ENCODE results near the gene CDKAL1.
"Not testable (repeated sequence)": the region's sequence is repeated elsewhere in the genome, so short reads cannot be mapped to it uniquely, and the experiment has no call there.

The CDKAL1 gene

DNA sequence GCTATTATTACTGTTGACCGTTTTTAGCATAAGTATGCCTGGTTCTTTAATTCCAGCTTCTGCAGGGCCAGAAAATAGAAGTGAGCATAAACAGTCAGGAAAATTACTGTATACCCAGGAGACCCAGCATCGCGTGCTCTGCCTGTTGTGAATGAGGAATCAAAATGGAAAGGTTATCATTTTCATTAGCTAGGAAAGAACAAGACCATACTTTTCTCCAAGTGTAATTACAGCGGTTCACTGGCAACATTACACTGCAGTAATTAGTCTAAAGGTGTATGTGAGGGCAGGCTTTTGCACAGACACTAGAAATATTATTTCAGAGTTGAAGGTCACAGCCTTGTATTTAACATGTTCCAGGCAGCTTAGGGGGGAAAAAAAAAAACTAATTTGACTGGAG, 655.5 kb downstream of the CDKAL1 start (continued):
- TF ChIP-seq, protein P1, sequence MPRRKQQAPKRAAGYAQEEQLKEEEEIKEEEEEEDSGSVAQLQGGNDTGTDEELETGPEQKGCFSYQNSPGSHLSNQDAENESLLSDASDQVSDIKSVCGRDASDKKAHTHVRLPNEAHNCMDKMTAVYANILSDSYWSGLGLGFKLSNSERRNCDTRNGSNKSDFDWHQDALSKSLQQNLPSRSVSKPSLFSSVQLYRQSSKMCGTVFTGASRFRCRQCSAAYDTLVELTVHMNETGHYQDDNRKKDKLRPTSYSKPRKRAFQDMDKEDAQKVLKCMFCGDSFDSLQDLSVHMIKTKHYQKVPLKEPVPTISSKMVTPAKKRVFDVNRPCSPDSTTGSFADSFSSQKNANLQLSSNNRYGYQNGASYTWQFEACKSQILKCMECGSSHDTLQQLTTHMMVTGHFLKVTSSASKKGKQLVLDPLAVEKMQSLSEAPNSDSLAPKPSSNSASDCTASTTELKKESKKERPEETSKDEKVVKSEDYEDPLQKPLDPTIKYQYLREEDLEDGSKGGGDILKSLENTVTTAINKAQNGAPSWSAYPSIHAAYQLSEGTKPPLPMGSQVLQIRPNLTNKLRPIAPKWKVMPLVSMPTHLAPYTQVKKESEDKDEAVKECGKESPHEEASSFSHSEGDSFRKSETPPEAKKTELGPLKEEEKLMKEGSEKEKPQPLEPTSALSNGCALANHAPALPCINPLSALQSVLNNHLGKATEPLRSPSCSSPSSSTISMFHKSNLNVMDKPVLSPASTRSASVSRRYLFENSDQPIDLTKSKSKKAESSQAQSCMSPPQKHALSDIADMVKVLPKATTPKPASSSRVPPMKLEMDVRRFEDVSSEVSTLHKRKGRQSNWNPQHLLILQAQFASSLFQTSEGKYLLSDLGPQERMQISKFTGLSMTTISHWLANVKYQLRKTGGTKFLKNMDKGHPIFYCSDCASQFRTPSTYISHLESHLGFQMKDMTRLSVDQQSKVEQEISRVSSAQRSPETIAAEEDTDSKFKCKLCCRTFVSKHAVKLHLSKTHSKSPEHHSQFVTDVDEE (CRISPR knock-in tag; IDR thresholded peaks at IDR 0.05): no peak
- no peak for TF ChIP-seq CSDC2 (CRISPR knock-in tag; IDR thresholded peaks at IDR 0.05)
- TF ChIP-seq TOX (CRISPR knock-in tag; IDR thresholded peaks at IDR 0.05; ENCODE audit: borderline replicate concordance): no peak
- TF ChIP-seq ISL1 (CRISPR knock-in tag; IDR thresholded peaks at IDR 0.05): no peak
- no peak for TF ChIP-seq TCF4 (CRISPR knock-in tag; IDR thresholded peaks at IDR 0.05; ENCODE audit: borderline replicate concordance)
- no peak for TF ChIP-seq SNAI2 (CRISPR knock-in tag; IDR thresholded peaks at IDR 0.05)
- TF ChIP-seq, protein P2, sequence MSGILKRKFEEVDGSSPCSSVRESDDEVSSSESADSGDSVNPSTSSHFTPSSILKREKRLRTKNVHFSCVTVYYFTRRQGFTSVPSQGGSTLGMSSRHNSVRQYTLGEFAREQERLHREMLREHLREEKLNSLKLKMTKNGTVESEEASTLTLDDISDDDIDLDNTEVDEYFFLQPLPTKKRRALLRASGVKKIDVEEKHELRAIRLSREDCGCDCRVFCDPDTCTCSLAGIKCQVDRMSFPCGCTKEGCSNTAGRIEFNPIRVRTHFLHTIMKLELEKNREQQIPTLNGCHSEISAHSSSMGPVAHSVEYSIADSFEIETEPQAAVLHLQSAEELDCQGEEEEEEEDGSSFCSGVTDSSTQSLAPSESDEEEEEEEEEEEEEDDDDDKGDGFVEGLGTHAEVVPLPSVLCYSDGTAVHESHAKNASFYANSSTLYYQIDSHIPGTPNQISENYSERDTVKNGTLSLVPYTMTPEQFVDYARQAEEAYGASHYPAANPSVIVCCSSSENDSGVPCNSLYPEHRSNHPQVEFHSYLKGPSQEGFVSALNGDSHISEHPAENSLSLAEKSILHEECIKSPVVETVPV (CRISPR knock-in tag; IDR thresholded peaks at IDR 0.05): no peak

DNA sequence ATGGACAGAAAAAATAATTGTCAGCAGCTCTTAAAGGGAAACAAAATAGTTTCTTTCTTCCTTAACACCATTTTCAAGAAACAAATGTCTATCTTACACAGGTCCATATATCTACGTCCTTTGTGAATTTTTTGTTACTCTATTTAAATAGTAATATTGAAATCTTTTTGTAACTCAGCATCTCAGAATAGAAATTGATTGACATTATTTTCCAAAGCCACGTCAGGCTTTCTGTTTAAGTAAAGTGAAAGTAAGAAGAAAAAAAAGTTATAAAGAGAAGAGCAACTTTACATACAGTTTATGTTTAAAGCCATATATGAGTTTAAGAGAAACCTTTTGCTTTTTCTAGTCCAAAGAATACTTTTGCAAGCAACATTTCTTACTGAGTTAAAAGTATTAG, 656.4 kb downstream of the CDKAL1 start:
- no peak for ATAC-seq
- TF ChIP-seq ARNTL (CRISPR knock-in tag; IDR thresholded peaks at IDR 0.05; ENCODE audit: borderline replicate concordance, low read depth) (no peak), TCF4 (CRISPR knock-in tag; IDR thresholded peaks at IDR 0.05; ENCODE audit: borderline replicate concordance) (no peak), ZNF70 (CRISPR knock-in tag; IDR thresholded peaks at IDR 0.05) (no peak)

DNA sequence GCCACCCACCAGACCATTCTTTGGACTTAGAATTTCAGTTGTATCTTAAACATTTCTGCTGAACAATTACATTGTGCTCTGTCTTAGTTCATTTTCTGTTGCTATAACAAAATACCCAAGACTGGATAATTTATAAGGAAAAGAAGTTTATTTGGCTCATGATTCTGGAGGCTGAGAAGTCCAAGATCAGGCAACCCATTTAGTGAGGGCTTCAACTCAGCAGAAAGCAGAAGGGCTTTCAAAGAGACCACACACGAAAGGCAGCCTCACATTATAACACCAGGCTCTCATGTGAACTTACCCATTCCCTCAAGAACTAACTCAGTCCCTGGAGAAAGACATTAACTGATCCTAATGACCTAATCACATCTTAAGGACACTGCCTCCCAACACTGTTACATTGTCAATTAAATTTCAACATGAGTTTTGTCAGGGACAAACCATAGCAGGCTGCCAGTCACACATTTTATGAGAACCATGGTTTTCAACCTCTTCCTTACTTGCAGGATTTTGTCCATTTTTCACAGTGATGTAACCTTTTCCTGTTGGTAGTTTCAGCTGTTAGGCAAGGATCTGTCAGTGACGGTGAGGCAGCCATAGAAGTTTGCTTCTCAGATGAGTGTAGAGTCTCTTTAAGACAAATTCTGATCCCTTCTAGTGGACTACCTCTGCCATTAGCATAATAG, 659.7 kb downstream of the CDKAL1 start:
- ATAC-seq: no peak
- no peak for TF ChIP-seq BACH2 (CRISPR knock-in tag; IDR thresholded peaks at IDR 0.05; ENCODE audit: borderline replicate concordance)
- TF ChIP-seq ZNF565 (CRISPR knock-in tag; conservative IDR thresholded peaks at IDR 0.05; ENCODE audit: low read depth): no peak
- TF ChIP-seq ISL1 (CRISPR knock-in tag; IDR thresholded peaks at IDR 0.05): no peak

DNA sequence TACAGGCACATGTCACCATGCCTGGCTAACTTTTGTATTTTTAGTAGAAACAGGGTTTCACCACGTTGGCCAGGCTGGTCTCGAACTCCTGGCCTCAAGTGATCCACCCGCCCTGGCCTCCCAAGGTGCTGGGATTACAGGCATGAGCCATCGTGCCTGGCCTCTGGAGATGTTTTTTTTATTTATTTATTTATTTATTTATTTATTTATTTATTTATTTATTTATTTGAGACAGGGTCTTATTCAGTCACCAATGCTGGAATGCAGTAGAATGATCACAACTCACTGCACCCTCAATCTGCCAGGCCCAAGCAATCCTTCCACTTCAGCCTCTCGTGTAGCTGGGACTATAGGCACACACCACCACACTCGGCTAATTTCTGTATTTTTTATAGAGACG, 661.0 kb downstream of the CDKAL1 start:
- not testable (repeated sequence) for ATAC-seq

DNA sequence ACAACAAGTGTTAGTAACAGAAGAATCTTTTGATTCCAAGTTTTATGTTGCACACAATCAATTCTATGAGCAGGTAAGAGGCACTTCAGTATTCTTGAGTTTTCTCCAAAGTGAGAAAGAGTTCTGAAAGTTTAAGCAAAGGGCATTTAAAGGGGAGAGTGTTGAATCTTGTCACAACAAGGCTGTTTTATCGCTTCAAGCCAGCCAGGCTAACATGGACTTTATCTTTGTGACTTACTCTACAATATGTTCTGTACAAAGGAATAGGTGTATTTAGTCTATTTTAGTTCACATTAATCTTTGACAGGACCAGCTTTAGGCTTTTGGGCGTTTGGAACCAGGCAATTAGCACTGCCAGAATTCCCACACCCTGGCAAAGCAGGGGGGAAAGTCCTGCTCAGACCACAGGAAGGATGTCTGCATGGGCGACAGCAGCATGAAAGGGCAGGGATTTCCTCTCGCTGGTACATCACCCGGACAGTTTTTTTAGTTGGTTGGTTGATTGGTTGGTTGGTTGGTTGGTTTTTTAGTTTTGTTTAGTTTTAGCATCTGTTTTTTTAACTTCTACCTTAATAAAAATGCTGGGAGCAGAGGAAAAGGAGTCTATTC, 663.9 kb downstream of the CDKAL1 start:
- no peak for TF ChIP-seq ZFP30 (CRISPR knock-in tag; IDR thresholded peaks at IDR 0.05)
- TF ChIP-seq ZC3H10 (CRISPR knock-in tag; IDR thresholded peaks at IDR 0.05): no peak
- no peak for TF ChIP-seq SNAI2 (CRISPR knock-in tag; IDR thresholded peaks at IDR 0.05)
- TF ChIP-seq ZNF565 (CRISPR knock-in tag; conservative IDR thresholded peaks at IDR 0.05; ENCODE audit: low read depth): no peak
- ATAC-seq: no peak

DNA sequence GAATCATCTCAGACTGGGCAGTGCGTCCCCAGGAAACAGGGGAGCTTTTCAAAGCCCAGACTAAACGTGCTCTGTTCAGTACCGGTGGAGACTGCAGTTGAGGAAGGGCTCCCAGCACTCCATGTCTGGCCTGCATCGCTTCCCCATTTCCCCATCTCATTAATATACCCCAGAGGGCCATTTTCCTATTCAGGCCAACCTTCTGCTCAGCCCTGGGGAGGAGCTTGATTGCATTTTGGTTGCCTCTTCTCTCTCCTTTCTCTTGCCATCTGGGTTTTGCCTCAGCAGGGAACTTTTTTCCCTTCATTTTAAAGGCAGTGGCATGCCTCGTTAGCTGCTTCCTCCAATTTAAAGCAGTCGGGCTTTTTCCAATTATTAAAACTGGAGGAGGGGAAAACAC, 665.0 kb downstream of the CDKAL1 start:
- ATAC-seq: no peak
- TF ChIP-seq ZNF70 (CRISPR knock-in tag; IDR thresholded peaks at IDR 0.05): no peak
- no peak for TF ChIP-seq BACH2 (CRISPR knock-in tag; IDR thresholded peaks at IDR 0.05; ENCODE audit: borderline replicate concordance)
- TF ChIP-seq PPARA (CRISPR knock-in tag; IDR thresholded peaks at IDR 0.05; ENCODE audit: borderline replicate concordance): no peak
- TF ChIP-seq, protein P1 (CRISPR knock-in tag; IDR thresholded peaks at IDR 0.05): no peak
- TF ChIP-seq TCF4 (CRISPR knock-in tag; IDR thresholded peaks at IDR 0.05; ENCODE audit: borderline replicate concordance): no peak
- TF ChIP-seq RARB (CRISPR knock-in tag; IDR thresholded peaks at IDR 0.05): no peak
- no peak for TF ChIP-seq OSR1 (CRISPR knock-in tag; IDR thresholded peaks at IDR 0.05)
- TF ChIP-seq ZNF565 (CRISPR knock-in tag; conservative IDR thresholded peaks at IDR 0.05; ENCODE audit: low read depth): no peak
- TF ChIP-seq, protein P3, sequence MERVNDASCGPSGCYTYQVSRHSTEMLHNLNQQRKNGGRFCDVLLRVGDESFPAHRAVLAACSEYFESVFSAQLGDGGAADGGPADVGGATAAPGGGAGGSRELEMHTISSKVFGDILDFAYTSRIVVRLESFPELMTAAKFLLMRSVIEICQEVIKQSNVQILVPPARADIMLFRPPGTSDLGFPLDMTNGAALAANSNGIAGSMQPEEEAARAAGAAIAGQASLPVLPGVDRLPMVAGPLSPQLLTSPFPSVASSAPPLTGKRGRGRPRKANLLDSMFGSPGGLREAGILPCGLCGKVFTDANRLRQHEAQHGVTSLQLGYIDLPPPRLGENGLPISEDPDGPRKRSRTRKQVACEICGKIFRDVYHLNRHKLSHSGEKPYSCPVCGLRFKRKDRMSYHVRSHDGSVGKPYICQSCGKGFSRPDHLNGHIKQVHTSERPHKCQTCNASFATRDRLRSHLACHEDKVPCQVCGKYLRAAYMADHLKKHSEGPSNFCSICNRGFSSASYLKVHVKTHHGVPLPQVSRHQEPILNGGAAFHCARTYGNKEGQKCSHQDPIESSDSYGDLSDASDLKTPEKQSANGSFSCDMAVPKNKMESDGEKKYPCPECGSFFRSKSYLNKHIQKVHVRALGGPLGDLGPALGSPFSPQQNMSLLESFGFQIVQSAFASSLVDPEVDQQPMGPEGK (CRISPR knock-in tag; IDR thresholded peaks at IDR 0.05; ENCODE audit: borderline replicate concordance): no peak
- no peak for TF ChIP-seq SNAI2 (CRISPR knock-in tag; IDR thresholded peaks at IDR 0.05)
- TF ChIP-seq CSDC2 (CRISPR knock-in tag; IDR thresholded peaks at IDR 0.05): no peak
- no peak for TF ChIP-seq GLIS3 (CRISPR knock-in tag; IDR thresholded peaks at IDR 0.05)
- TF ChIP-seq, protein P2 (CRISPR knock-in tag; IDR thresholded peaks at IDR 0.05): no peak
- TF ChIP-seq ARNTL (CRISPR knock-in tag; IDR thresholded peaks at IDR 0.05; ENCODE audit: borderline replicate concordance, low read depth): no peak
- TF ChIP-seq TOX (CRISPR knock-in tag; IDR thresholded peaks at IDR 0.05; ENCODE audit: borderline replicate concordance): no peak

Data from SK-N-SH treated with all-trans-retinoic acid at 6 μM for 48 hours (cell line).